ENCODE results near the gene DNAJC27. TPM values are rescaled to one million over a fixed set of nuclear protein-coding genes. Genes with fewer than 3 reads are reported as not detected.

The DNAJC27 gene
- total RNA-seq, 1 donor from 2014 or later, result 19.1 TPM

DNA sequence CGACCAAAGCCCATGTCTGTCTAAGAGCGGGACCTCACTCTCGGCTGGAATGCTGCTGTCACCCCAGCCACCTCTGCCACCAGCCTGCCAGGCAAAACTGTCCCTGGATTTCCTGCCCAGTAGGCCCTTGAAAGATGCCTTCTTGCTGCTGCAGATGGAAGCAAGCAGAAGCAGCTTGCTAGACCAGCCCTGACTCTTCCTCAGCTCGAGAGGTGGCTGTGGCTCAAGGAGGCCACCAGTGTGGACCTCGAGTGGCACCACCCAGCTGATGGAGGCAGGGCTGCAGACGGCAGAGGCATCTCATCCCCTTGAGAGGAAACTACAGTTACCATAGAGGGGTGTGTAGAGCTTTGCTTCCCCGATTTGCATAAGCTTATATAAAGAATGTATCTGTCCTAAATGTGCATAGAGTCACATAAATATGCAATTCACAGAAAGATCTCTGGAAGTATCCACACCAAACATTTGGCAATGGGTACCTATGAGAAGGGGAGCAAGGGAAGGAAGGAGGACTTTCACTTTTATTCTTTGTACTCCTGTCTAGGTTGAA, 72.3 kb downstream of the DNAJC27 start:
- peaks cover 48% of the 10 kb centered on the region for H3K36me3 Mint-ChIP-seq
- H3K27me3 ChIP-seq, result no peaks in the 10 kb centered on the region
- no peaks in the 10 kb centered on the region for H3K79me2 ChIP-seq (ENCODE audit: low read depth)
- H3K9me3 ChIP-seq (ENCODE audit: low read depth), result peaks cover 5% of the 10 kb centered on the region
- peak overlapping the region; percentile 6 for H3K27ac Mint-ChIP-seq
- H3F3A ChIP-seq (ENCODE audit: low read depth), result no peaks in the 10 kb centered on the region
- no peak overlapping the region for H3K4me2 ChIP-seq
- no peak for DNase-seq (ENCODE audit: low spot score)
- H3K27ac ChIP-seq, result no peak overlapping the region
- peaks cover 32% of the 10 kb centered on the region for H3K9me3 Mint-ChIP-seq
- no peaks in the 10 kb centered on the region for H3K4me1 Mint-ChIP-seq
- H4K20me1 ChIP-seq (ENCODE audit: low read depth), result no peaks in the 10 kb centered on the region
- TF ChIP-seq, protein P1, sequence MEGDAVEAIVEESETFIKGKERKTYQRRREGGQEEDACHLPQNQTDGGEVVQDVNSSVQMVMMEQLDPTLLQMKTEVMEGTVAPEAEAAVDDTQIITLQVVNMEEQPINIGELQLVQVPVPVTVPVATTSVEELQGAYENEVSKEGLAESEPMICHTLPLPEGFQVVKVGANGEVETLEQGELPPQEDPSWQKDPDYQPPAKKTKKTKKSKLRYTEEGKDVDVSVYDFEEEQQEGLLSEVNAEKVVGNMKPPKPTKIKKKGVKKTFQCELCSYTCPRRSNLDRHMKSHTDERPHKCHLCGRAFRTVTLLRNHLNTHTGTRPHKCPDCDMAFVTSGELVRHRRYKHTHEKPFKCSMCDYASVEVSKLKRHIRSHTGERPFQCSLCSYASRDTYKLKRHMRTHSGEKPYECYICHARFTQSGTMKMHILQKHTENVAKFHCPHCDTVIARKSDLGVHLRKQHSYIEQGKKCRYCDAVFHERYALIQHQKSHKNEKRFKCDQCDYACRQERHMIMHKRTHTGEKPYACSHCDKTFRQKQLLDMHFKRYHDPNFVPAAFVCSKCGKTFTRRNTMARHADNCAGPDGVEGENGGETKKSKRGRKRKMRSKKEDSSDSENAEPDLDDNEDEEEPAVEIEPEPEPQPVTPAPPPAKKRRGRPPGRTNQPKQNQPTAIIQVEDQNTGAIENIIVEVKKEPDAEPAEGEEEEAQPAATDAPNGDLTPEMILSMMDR (IDR thresholded peaks at IDR 0.05), result no peak
- H3K4me3 Mint-ChIP-seq, result no peak overlapping the region
- peaks cover 12% of the 10 kb centered on the region for H3K27me3 Mint-ChIP-seq (ENCODE audit: insufficient read depth, low read depth)
- no peak overlapping the region for H3K4me3 ChIP-seq
- no peak overlapping the region for H3K9ac ChIP-seq
- H3K36me3 ChIP-seq, result peaks cover 5% of the 10 kb centered on the region
- no peak overlapping the region for H2AFZ ChIP-seq (replicated peaks)
- peaks cover 8% of the 10 kb centered on the region for H3K4me1 ChIP-seq

DNA sequence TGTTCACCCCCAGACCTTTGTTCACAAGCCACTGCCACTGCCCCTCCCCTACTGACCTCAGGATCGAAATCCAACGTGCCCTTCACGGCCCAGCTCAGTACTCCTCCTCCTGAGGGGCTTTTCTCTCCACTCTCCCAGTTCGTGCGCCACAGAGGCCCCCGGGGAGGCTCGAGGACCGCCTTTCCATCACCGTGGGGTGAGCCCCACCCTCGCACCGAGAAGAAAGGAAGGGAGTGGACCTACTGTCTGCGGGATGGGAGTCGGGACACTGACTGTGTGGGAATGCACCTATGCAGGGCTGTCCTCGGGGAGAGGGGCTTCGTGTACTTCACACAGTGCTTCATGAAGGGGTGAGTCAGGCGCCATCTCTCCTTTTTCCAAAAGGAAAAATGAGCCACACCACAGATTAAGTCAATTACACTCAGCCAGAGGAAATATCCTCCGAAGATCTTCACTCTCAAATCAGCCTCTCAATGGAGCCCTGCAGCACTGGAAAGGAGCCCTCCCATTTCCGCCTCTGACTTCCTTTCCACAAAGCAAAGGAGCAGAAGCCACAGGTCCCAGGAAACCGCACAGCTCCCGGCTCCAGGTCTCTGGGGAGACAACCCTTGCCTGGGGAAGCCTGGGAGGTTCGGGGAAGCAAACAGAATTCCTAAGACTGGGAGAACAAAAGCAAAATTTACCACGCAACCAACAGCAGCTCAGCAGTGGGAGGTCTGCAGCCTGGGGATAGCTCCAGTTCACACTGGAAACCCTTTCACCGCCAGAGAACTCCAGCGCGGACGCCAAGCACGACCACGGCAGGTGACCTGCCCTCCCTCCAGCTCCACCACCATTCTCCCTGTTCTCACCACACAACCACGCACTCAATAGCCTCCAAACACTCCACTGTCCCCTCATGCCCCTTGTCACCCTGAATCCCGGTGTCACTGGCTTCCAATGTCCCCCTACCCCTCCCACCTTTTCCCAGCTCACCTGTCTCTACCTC, 73.3 kb downstream of the DNAJC27 start:
- no peaks in the 10 kb centered on the region for H3K4me1 Mint-ChIP-seq
- Histone ChIP-seq H3K79me2 (ENCODE audit: low read depth) (no peaks in the 10 kb centered on the region), H3K27ac (peak overlapping the region; percentile 13), H3K27me3 (no peaks in the 10 kb centered on the region), H3K4me3 (no peak overlapping the region), H3K4me2 (peak overlapping the region; percentile 6), H3K4me1 (peaks cover 8% of the 10 kb centered on the region), H3F3A (ENCODE audit: low read depth) (no peaks in the 10 kb centered on the region), H3K9ac (no peak overlapping the region), H3K36me3 (peaks cover 5% of the 10 kb centered on the region), H3K9me3 (ENCODE audit: low read depth) (peaks cover 5% of the 10 kb centered on the region), H2AFZ (replicated peaks) (no peak overlapping the region), H4K20me1 (ENCODE audit: low read depth) (no peaks in the 10 kb centered on the region)
- H3K4me3 Mint-ChIP-seq, result no peak overlapping the region
- H3K27ac Mint-ChIP-seq, result peak overlapping the region; percentile 88
- H3K27me3 Mint-ChIP-seq (ENCODE audit: insufficient read depth, low read depth), result peaks cover 9% of the 10 kb centered on the region
- H3K9me3 Mint-ChIP-seq, result peaks cover 37% of the 10 kb centered on the region
- DNase-seq (ENCODE audit: low spot score), result peak; percentile 28
- peaks cover 49% of the 10 kb centered on the region for H3K36me3 Mint-ChIP-seq
- no peak for TF ChIP-seq EZH2 (IDR thresholded peaks at IDR 0.05)
- TF ChIP-seq EZH2phosphoT487 (IDR thresholded peaks at IDR 0.05), result no peak
- TF ChIP-seq, protein P1 (IDR thresholded peaks at IDR 0.05), result no peak

DNA sequence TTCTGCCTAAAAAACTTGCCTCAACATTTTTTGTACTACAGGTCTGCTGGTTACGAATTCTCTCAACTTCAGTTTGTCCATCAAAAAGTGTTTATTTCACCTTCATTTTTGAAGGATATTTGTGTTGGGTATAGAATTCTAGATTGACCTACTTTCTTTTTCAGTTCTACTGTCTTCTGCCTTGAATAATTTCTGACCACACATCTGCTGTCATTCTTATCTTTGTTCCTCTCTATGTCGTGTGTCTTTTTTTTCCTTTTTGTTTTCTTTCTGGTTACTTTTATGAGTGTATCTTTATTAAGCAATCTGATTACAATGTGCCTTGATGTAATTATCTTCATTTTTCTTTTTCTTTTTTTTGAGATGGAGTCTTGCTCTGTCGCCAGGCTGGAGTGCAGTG, 77.0 kb downstream of the DNAJC27 start:
- Histone ChIP-seq H2AFZ (replicated peaks) (no peak overlapping the region), H3K27ac (no peak overlapping the region), H3K4me1 (peaks cover 8% of the 10 kb centered on the region), H3K27me3 (no peaks in the 10 kb centered on the region), H3K4me2 (no peak overlapping the region), H3K36me3 (peaks cover 5% of the 10 kb centered on the region), H3K4me3 (no peak overlapping the region), H3K9me3 (ENCODE audit: low read depth) (peaks cover 9% of the 10 kb centered on the region), H3K79me2 (ENCODE audit: low read depth) (no peaks in the 10 kb centered on the region), H3F3A (ENCODE audit: low read depth) (no peaks in the 10 kb centered on the region), H3K9ac (no peak overlapping the region), H4K20me1 (ENCODE audit: low read depth) (no peaks in the 10 kb centered on the region)
- Mint-ChIP-seq H3K4me1 (no peaks in the 10 kb centered on the region), H3K9me3 (peaks cover 41% of the 10 kb centered on the region), H3K36me3 (peaks cover 40% of the 10 kb centered on the region), H3K27ac (no peak overlapping the region), H3K27me3 (ENCODE audit: insufficient read depth, low read depth) (peaks cover 9% of the 10 kb centered on the region), H3K4me3 (no peak overlapping the region)
- TF ChIP-seq, protein P1 (IDR thresholded peaks at IDR 0.05), result no peak
- TF ChIP-seq EZH2 (IDR thresholded peaks at IDR 0.05) (no peak), EZH2phosphoT487 (IDR thresholded peaks at IDR 0.05) (no peak)
- DNase-seq (ENCODE audit: low spot score), result no peak
